ENCODE results near the gene TPSD1.
"Not testable (repeated sequence)": the region's sequence is repeated elsewhere in the genome, so short reads cannot be mapped to it uniquely, and the experiment has no call there.

The TPSD1 gene

GRCh38 chr16:1255276-1256122 is at the start of gene TPSD1:
TSS of gene TPSD1 (plus strand) at chr16:1256069. CDS start at chr16:1256281, 212 bp downstream.
- DNase-seq (ENCODE audit: low read depth) = not testable (repeated sequence)

- no peak for DNase-seq (ENCODE audit: low read depth)
Measured at GRCh38 chr16:1206326-1206725, 49.5 kb upstream of the TPSD1 start.

GRCh38 chr16:1206786-1207185 is 49.1 kb upstream of the TPSD1 start:
- no peak for DNase-seq (ENCODE audit: low read depth)

- DNase-seq (ENCODE audit: low read depth) = peak; percentile 54
Measured at GRCh38 chr16:1208239-1208830, 47.5 kb upstream of the TPSD1 start.

- DNase-seq (ENCODE audit: low read depth) = no peak
Measured at GRCh38 chr16:1209081-1209480, 46.8 kb upstream of the TPSD1 start.

GRCh38 chr16:1210461-1210860 is 45.4 kb upstream of the TPSD1 start:
- no peak for DNase-seq (ENCODE audit: low read depth)

- no peak for DNase-seq (ENCODE audit: low read depth)
Measured at GRCh38 chr16:1211451-1212268, 44.2 kb upstream of the TPSD1 start.

GRCh38 chr16:1212616-1213194 is 43.2 kb upstream of the TPSD1 start:
- DNase-seq (ENCODE audit: low read depth) = no peak

GRCh38 chr16:1213231-1213630 is 42.6 kb upstream of the TPSD1 start:
- no peak for DNase-seq (ENCODE audit: low read depth)

- no peak for DNase-seq (ENCODE audit: low read depth)
Measured at GRCh38 chr16:1213796-1214372, 42.0 kb upstream of the TPSD1 start.

GRCh38 chr16:1214719-1215118 is 41.1 kb upstream of the TPSD1 start:
- no peak for DNase-seq (ENCODE audit: low read depth)

GRCh38 chr16:1215574-1216295 is 40.1 kb upstream of the TPSD1 start:
- no peak for DNase-seq (ENCODE audit: low read depth)

- no peak for DNase-seq (ENCODE audit: low read depth)
Measured at GRCh38 chr16:1216296-1216619, 39.6 kb upstream of the TPSD1 start.

- DNase-seq (ENCODE audit: low read depth) = no peak
Measured at GRCh38 chr16:1216681-1217400, 39.0 kb upstream of the TPSD1 start.

- no peak for DNase-seq (ENCODE audit: low read depth)
Measured at GRCh38 chr16:1217526-1217925, 38.3 kb upstream of the TPSD1 start.

- no peak for DNase-seq (ENCODE audit: low read depth)
Measured at GRCh38 chr16:1218061-1218929, 37.6 kb upstream of the TPSD1 start.

GRCh38 chr16:1218930-1219611 is 36.8 kb upstream of the TPSD1 start:
- DNase-seq (ENCODE audit: low read depth) = no peak

GRCh38 chr16:1220098-1220728 is 35.7 kb upstream of the TPSD1 start:
- no peak for DNase-seq (ENCODE audit: low read depth)

All from CMK (cell line).